Measurements from ENCODE around the gene MAP3K2. TPM values are rescaled to one million over a fixed set of nuclear protein-coding genes. Genes with fewer than 3 reads are reported as not detected.

MAP3K2 gene
- total and polyA plus RNA-seq, 2 of the 8 experiments (the other 6 are each of a cell fraction or from before 2014, with no cell fraction given), result 2.0 to 23.2 TPM

DNA sequence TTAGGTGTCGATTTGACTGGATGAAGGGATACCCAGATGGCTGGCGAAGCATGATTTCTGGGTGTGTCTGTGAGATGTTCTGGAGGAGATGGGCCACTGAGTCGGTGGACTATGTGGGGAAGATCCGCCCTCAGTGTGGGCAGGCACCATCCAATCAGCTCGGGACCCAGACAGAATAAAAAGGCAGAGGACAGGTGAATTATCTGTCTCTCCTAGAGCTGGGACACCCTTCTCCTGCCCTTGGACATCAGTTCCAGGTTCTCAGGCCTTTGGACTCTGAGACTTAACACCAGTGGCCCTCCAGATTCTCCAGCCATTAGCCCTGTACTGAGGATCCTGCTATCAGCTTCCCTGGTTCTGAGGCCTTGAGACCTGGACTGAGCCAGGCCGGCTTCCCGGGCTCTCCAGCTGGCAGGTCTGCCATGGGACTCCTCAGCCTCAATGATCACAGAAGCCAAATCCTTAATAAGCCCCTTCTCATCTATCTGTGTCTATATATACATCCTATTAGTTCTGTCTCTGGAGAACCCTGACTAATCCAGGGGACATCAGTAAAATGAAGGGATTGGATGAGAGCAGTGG, 42.2 kb upstream of the MAP3K2 start:
- TF ChIP-seq TCF12 (IDR thresholded peaks at IDR 0.05; ENCODE audit: low read depth, low read length) (no peak), RFX5 (IDR thresholded peaks at IDR 0.05; ENCODE audit: borderline replicate concordance, low read depth, low read length) (no peak), RXRA (IDR thresholded peaks at IDR 0.05; ENCODE audit: insufficient read depth, low read depth, low read length) (no peak), BRCA1 (IDR thresholded peaks at IDR 0.05; ENCODE audit: low read depth, low read length) (no peak), JUN (IDR thresholded peaks at IDR 0.05; ENCODE audit: low read depth, low read length) (no peak), FOSL1 (IDR thresholded peaks at IDR 0.05; ENCODE audit: insufficient read depth, low read depth, low read length) (no peak), TBP (IDR thresholded peaks at IDR 0.05; ENCODE audit: low read depth, low read length) (no peak), CTBP2 (IDR thresholded peaks at IDR 0.05; ENCODE audit: borderline replicate concordance, insufficient read depth, insufficient read length, low read length) (no peak), RAD21 (IDR thresholded peaks at IDR 0.05 in 1 of 2, conservative IDR thresholded peaks at IDR 0.05 in 1 of 2; ENCODE audit: low read depth in 2 of 2, low read length in 2 of 2) (no peak), ZNF274 (IDR thresholded peaks at IDR 0.05; ENCODE audit: borderline replicate concordance, extremely low read depth, low read length) (no peak), EZH2 (IDR thresholded peaks at IDR 0.05; ENCODE audit: low read depth, low read length, severe bottlenecking) (no peak)
- TF ChIP-seq, protein P1, sequence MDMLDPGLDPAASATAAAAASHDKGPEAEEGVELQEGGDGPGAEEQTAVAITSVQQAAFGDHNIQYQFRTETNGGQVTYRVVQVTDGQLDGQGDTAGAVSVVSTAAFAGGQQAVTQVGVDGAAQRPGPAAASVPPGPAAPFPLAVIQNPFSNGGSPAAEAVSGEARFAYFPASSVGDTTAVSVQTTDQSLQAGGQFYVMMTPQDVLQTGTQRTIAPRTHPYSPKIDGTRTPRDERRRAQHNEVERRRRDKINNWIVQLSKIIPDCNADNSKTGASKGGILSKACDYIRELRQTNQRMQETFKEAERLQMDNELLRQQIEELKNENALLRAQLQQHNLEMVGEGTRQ (IDR thresholded peaks at IDR 0.05; ENCODE audit: low read length), result no peak
- Histone ChIP-seq H3K4ac (replicated peaks; ENCODE audit: insufficient read length, low read depth, low read length) (no peak overlapping the region), H2BK20ac (ENCODE audit: low read length) (no peak overlapping the region), H3K56ac (replicated peaks; ENCODE audit: insufficient read length, low read depth, low read length) (no peak overlapping the region), H3K18ac (ENCODE audit: extremely low read depth, low read length) (no peak overlapping the region), H3K9ac (replicated peaks in 1 of 4; ENCODE audit: extremely low read depth in 1 of 4, low read depth in 3 of 4, low read length in 3 of 4) (no peak overlapping the region), H3K14ac (ENCODE audit: insufficient read length) (no peak overlapping the region), H3K79me1 (ENCODE audit: low read depth, low read length) (no peaks in the 10 kb centered on the region), H2AFZ (ENCODE audit: low read length) (no peak overlapping the region), H4K20me1 (replicated peaks in 1 of 2; ENCODE audit: control insufficient read depth in 1 of 2, insufficient read depth in 2 of 2, low read length in 2 of 2) (no peaks in the 10 kb centered on the region), H3K27me3 (replicated peaks in 1 of 4; ENCODE audit: control insufficient read depth in 3 of 4, extremely low read depth in 1 of 4, insufficient read depth in 3 of 4, low read length in 3 of 4) (no peaks in the 10 kb centered on the region; a peak in 1 of 7 replicates), H2AK5ac (ENCODE audit: low read depth, low read length) (no peak overlapping the region), H3K79me2 (ENCODE audit: control insufficient read depth in 1 of 2, insufficient read depth in 2 of 2, low read length in 2 of 2) (no peaks in the 10 kb centered on the region), H4K8ac (ENCODE audit: extremely low read depth, insufficient read depth, low read length) (no peak overlapping the region), H3K23ac (ENCODE audit: insufficient read length) (no peak overlapping the region), H4K91ac (replicated peaks; ENCODE audit: insufficient read length, low read length) (no peak overlapping the region), H3K4me3 (ENCODE audit: extremely low read depth in 1 of 4, insufficient read depth in 2 of 4, low read depth in 3 of 4, low read length in 4 of 4) (no peak overlapping the region), H2BK120ac (replicated peaks; ENCODE audit: low read depth, low read length) (no peak overlapping the region), H2BK12ac (ENCODE audit: low read depth, low read length) (no peak overlapping the region), H3K4me2 (ENCODE audit: insufficient read depth in 1 of 2, low read depth in 2 of 2, low read length in 2 of 2) (no peak overlapping the region), H2BK5ac (ENCODE audit: low read depth, low read length) (no peak overlapping the region), H3K9me3 (ENCODE audit: insufficient read depth in 2 of 2, low read depth in 1 of 2, low read length in 1 of 2) (no peaks in the 10 kb centered on the region), H3K27ac (ENCODE audit: low read depth, low read length) (no peak overlapping the region), H2BK15ac (ENCODE audit: low read length) (no peak overlapping the region), H3K36me3 (ENCODE audit: control insufficient read depth in 2 of 4, insufficient read depth in 4 of 4, low read length in 3 of 4) (no peaks in the 10 kb centered on the region), H4K5ac (ENCODE audit: insufficient read length, low read depth, low read length) (no peak overlapping the region), H3K4me1 (replicated peaks in 1 of 4; ENCODE audit: control insufficient read depth in 3 of 4, insufficient read depth in 4 of 4, low read length in 3 of 4) (peaks cover 0 to 7% (median under 1%) of the 10 kb centered on the region in 4 experiments; a peak in 3 of 7 replicates), H3K23me2 (ENCODE audit: low read depth, low read length) (no peaks in the 10 kb centered on the region)
- FAIRE-seq (no peak), DNase-seq (ENCODE audit: low read depth in 1 of 2, low spot score in 2 of 2) (peak in 1 of 2 experiments; percentile 24)
- ChIA-PET CTCF (ENCODE audit: partially characterized antibody) (interaction anchor here (0.5 to 9.2 kb wide), 8 partner anchors 8 to 200 kb away, joined by 3 to 74 read pairs (median 4); partner anchors contain the start of gene PROC), POLR2A (ENCODE audit: partially characterized antibody) (interaction anchor here (1.1 kb wide), 1 partner anchor 21 kb away, joined by 3 read pairs; no protein-coding TSS in a partner anchor)
- WGBS, 2 experiments (ENCODE audit: extremely low coverage in 1 of 2, insufficient coverage in 1 of 2, insufficient read length in 1 of 2, insufficient replicate concordance in 2 of 2, low coverage in 1 of 2, low lambda C conversion rate in 2 of 2, missing lambda C conversion rate in 1 of 2), result 95% methylated on average over 7 of the region's 7 CpGs; no CpG with 5 or more reads in 1 of the 2 experiments
